IPS-20b (cell line): Measurements from ENCODE around the gene ATP5F1E.
"Not testable (repeated sequence)": the region's sequence is repeated elsewhere in the genome, so short reads cannot be mapped to it uniquely, and the experiment has no call there.

Experiments used
- H3K27ac ChIP-seq: one replicate; pipeline ENCODE4 v1.5.1; 2013; ENCODE audit warnings: low read length
- H3K27me3 ChIP-seq: 2 replicates; pipeline ENCODE4 v1.6.1; 2013; ENCODE audit warnings: mild to moderate bottlenecking, low read length, inconsistent platforms; ENCODE audit not compliant: insufficient read depth
- H3K36me3 ChIP-seq: 2 replicates; pipeline ENCODE4 v1.6.1; 2013; ENCODE audit warnings: low read depth, mild to moderate bottlenecking, inconsistent platforms, low read length, moderate library complexity; ENCODE audit not compliant: insufficient read depth
- H3K4me1 ChIP-seq: 2 replicates; pipeline ENCODE4 v1.6.1; 2013; ENCODE audit warnings: mild to moderate bottlenecking, control low read depth, inconsistent platforms, low read length, moderate library complexity; ENCODE audit not compliant: insufficient read depth
- H3K4me3 ChIP-seq: 2 replicates; pipeline ENCODE4 v1.5.1; 2013; ENCODE audit warnings: mild to moderate bottlenecking, low read length, inconsistent platforms
- H3K9ac ChIP-seq: 2 replicates; pipeline ENCODE4 v1.6.1; 2013; ENCODE audit warnings: low read depth, mild to moderate bottlenecking, inconsistent platforms, low read length, moderate library complexity
- H3K9me3 ChIP-seq: 2 replicates; pipeline ENCODE4 v1.6.1; 2013; ENCODE audit warnings: mild to moderate bottlenecking, low read depth, low read length, inconsistent platforms; ENCODE audit not compliant: insufficient read depth

The ATP5F1E gene

GRCh38 chr20:59018817-59019216 lies 13.3 kb downstream of the ATP5F1E start:
- peaks cover 5% of the 10 kb centered on the region; the same call in 1 of the 2 replicates for H3K27me3 ChIP-seq
- H3K36me3 ChIP-seq: peaks cover 13% of the 10 kb centered on the region; the same call in 1 of the 2 replicates
- no peak overlapping the region for H3K9ac ChIP-seq
- H3K4me3 ChIP-seq: no peak overlapping the region
- no peak overlapping the region for H3K27ac ChIP-seq
- H3K4me1 ChIP-seq: no peaks in the 10 kb centered on the region
- no peaks in the 10 kb centered on the region for H3K9me3 ChIP-seq

DNA sequence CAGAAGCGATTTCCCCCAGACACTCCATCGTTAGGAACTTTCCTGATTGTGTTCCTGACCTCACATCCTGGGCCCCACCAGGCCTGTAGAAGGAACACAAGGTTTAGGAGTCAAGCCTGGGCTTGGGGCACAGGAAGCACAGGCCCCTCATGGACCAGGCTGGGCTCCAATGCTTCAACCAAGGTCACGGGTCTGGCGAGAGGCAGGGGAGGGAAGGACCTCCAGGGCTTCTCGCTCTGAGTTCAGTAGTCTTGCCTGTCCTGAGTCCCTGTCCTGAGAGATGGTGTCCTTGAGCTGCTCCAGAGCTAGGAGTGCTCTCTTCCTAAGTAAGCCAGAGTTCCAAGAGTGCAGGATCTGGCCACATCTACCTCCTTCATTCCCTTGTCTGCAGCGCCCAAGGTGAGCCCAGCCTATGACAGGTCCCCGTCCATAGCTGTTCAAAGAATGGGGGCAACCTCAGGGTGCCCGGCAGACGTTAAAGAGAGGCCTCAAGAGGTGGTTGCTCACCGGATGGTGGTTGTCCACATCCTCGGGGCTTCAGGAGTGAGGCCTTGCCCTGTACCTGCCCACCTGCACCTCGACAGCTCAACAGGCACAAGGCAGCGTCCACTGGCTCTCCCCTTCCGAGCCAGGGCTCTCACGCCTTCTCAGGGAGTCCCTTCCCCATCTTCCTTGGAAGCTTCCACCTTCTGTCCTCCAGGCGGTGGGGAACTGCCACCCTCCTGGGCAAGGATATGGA lies 14.5 kb downstream of the ATP5F1E start:
- H3K4me1 ChIP-seq: no peaks in the 10 kb centered on the region
- no peak overlapping the region for H3K9ac ChIP-seq
- peaks cover 3% of the 10 kb centered on the region; the same call in 1 of the 2 replicates for H3K36me3 ChIP-seq
- no peak overlapping the region for H3K4me3 ChIP-seq
- H3K27ac ChIP-seq: no peak overlapping the region
- H3K27me3 ChIP-seq: peaks cover 10% of the 10 kb centered on the region; the same call in 1 of the 2 replicates
- H3K9me3 ChIP-seq: no peaks in the 10 kb centered on the region

DNA sequence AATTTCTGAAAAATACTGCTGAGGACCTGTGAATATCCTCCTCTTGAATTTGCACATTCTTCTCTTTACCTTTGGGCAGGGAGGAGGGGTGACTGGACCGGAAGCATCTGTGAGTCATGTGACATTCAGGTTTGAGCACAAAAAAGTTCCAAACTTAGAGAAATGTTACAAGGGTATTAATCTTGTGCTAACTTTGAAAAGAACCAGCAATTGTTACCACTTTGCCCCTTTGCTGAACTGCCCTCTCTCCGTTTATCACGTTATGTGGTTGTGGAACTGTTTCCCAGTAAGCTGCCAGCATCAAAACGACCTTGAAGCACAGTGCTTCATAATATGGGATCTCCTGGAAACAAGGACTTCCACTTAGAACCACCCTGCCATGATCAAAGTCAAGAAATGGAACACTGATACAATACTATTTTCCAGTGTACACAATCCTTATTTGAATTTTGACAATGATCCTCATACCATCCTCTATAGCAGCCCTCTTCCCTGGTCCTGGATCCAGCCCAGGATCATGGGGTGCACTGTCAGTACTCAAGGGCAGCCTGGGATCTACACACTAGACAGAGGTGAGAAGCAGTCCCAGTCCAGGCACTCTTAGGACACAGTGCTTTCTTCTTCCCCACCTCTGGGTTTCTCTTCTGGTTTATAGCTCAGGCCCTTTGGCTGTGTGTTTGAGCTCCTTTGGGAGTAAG lies 15.2 kb downstream of the ATP5F1E start:
- no peak overlapping the region for H3K27ac ChIP-seq

DNA sequence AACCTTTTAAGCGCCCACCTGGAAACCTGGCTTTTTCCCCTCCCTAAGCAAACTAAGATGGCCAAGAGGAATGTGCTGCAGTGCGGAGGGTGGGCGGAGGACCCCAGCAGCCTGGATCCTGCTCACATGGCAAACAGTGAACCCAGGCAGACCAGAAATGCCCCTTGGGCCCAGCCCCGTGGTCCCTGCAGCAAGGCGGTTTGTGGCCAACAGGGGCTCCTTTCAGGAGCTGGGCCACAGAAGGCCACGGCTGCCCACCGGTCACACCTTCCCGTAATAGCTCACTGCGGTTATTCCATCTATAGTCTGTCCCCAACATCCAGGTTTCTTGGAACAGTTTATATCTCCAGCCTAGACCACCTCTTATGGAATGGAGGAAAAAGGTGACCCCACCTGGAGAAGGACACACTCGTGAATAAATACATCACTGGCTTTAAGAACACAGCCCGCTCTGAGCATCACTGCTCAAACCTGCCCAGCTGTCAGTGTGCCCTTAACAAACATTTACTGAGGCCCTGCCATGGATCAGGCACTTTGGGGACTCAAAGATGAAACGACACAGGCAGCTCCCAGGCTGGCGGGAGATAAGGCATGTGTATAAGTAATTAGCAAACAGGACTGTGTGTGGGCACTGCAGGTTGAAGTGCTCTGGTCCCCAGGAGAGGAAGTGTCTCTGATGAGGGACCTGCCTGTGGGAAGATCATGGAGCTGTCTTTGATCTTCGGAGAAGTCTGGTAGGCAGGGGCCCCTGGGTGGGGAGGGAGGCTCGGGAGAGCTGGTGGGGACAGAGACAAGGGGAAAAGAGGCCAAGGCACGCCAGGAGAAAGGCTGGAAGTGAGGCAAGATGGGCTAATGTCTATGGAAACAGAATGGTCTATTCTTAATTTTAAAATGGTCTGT lies 16.1 kb downstream of the ATP5F1E start:
- peaks cover 11% of the 10 kb centered on the region; the same call in 1 of the 2 replicates for H3K27me3 ChIP-seq
- H3K4me1 ChIP-seq: peaks cover 1% of the 10 kb centered on the region
- no peaks in the 10 kb centered on the region for H3K36me3 ChIP-seq
- no peak overlapping the region for H3K27ac ChIP-seq
- no peaks in the 10 kb centered on the region for H3K9me3 ChIP-seq
- no peak overlapping the region for H3K4me3 ChIP-seq
- H3K9ac ChIP-seq: no peak overlapping the region

More for the DNA sequence above, 15.2 kb downstream of the ATP5F1E start:
- H3K4me3 ChIP-seq: no peak overlapping the region
- H3K36me3 ChIP-seq: no peaks in the 10 kb centered on the region
- no peaks in the 10 kb centered on the region for H3K9me3 ChIP-seq
- H3K27me3 ChIP-seq: peaks cover 11% of the 10 kb centered on the region; the same call in 1 of the 2 replicates
- no peak overlapping the region for H3K9ac ChIP-seq
- H3K4me1 ChIP-seq: no peaks in the 10 kb centered on the region

DNA sequence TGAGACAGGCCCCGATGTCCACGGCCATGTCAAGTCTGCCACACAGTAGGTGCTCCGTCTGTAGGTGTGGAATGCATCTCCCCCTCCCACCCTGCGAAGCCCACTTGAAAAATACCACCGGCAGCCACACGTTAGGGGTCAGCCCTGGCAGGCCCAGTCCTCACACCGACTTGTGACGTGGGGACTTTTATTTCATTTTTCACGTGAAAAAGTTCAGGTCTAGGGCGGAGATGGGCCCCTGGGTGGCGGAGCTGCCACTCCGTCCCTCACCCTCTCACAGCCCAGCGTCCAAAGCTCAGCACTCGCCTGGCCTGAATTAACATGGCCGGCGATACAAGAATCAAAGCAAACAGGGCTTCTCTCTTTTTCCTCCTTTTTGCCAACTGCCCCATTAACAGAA lies 16.7 kb downstream of the ATP5F1E start:
- Histone ChIP-seq H3K9ac (no peak overlapping the region), H3K36me3 (no peaks in the 10 kb centered on the region), H3K27ac (no peak overlapping the region), H3K4me1 (peaks cover 6% of the 10 kb centered on the region), H3K4me3 (no peak overlapping the region), H3K9me3 (no peaks in the 10 kb centered on the region), H3K27me3 (peaks cover 11% of the 10 kb centered on the region; the same call in 1 of the 2 replicates)

GRCh38 chr20:59014680-59015389 lies 17.3 kb downstream of the ATP5F1E start:
- H3K36me3 ChIP-seq: no peaks in the 10 kb centered on the region
- peaks cover 11% of the 10 kb centered on the region; the same call in 1 of the 2 replicates for H3K27me3 ChIP-seq

GRCh38 chr20:59013959-59014608 lies 18.1 kb downstream of the ATP5F1E start:
- no peak overlapping the region for H3K9ac ChIP-seq
- no peaks in the 10 kb centered on the region for H3K36me3 ChIP-seq
- H3K27me3 ChIP-seq: peaks cover 13% of the 10 kb centered on the region
- H3K27ac ChIP-seq: no peak overlapping the region
- peaks cover 6% of the 10 kb centered on the region for H3K4me1 ChIP-seq
- H3K4me3 ChIP-seq: no peak overlapping the region
- H3K9me3 ChIP-seq: no peaks in the 10 kb centered on the region

More at GRCh38 chr20:59014680-59015389, 17.3 kb downstream of the ATP5F1E start:
- peaks cover 6% of the 10 kb centered on the region for H3K4me1 ChIP-seq
- H3K9ac ChIP-seq: no peak overlapping the region
- H3K4me3 ChIP-seq: no peak overlapping the region
- H3K9me3 ChIP-seq: no peaks in the 10 kb centered on the region
- no peak overlapping the region for H3K27ac ChIP-seq

DNA sequence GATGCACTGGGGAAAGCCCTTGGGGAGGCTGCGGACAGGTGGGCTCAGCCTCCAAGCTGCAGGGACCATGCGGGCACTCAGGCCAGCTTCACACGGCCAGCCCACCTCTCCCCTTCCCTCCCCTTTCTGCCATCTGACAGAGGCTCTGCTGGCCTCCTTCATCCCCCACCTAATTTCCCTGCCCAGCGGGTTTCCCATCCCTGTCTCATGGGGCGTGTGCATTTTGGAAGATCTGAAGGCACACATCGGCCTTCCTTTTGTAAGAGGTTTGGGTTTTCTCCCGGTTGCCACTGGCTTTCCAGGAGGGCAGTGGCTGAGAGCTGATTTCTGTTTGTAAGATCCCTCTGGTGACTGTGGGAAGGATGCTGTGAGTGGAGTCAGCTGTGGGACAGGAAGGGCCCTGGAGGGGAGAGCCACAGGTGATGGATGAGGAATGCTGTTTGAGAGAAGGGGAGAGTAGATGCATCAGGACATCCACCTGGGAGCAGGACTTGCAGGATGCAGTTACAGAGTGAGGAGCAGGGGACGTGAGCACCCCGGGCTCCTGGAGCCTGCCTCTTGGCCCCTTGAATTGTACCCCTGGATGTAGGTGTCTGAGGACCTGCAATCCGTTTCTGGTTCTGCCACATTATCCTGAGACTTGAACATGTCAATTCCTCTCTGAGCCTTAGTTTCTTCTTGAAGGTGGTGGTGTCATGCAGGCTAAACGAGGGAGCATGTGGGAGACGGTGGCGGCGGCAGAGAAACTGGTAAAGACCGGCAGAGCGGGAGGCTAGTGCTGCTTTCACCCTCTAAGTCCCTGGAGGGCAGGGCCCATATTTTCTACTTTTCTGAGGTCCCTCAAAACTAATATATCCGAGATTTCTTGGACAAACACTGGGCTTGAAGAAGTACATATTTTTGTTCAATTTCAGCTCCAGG lies 18.8 kb downstream of the ATP5F1E start:
- Histone ChIP-seq H3K9me3 (no peaks in the 10 kb centered on the region), H3K27ac (no peak overlapping the region), H3K4me1 (peaks cover 6% of the 10 kb centered on the region), H3K27me3 (peaks cover 21% of the 10 kb centered on the region), H3K4me3 (no peak overlapping the region), H3K9ac (no peak overlapping the region), H3K36me3 (no peaks in the 10 kb centered on the region)

DNA sequence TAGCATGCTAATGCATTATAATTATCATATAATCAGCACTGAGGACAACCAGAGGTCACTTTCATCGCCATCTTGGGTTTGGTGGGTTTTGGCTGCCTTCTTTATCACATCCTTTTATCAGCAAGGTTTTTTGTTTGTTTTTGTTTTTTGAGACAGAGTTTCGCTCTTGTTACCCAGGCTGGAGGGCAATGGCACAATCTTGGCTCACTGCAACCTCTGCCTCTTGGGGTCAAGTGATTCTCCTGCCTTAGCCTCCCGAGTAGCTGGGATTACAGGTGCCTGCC lies 20.3 kb downstream of the ATP5F1E start:
- not testable (repeated sequence) for H3K27ac ChIP-seq, H3K36me3 ChIP-seq, H3K4me3 ChIP-seq, H3K9me3 ChIP-seq, H3K9ac ChIP-seq, H3K4me1 ChIP-seq
- peaks cover 32% of the 10 kb centered on the region for H3K27me3 ChIP-seq
